GM12873 (cell line): ENCODE measurements around the gene STOX1.

Source experiments
- CTCF ChIP-seq: IDR thresholded peaks from 2 replicates; pipeline ENCODE4 v1.5.1; 2012; ENCODE audit warnings: low read depth, mild to moderate bottlenecking, moderate library complexity, low read length, control low read depth; ENCODE audit not compliant: insufficient read depth; ENCODE audit errors: missing control alignments

Gene STOX1

GRCh38 chr10:68828833-68829232 is 1.5 kb downstream of the STOX1 start:
- TF ChIP-seq CTCF, result no peak

- no peak for TF ChIP-seq CTCF
Measured at GRCh38 chr10:68829521-68829920, 2.2 kb downstream of the STOX1 start.

- no peak for TF ChIP-seq CTCF
Measured at GRCh38 chr10:68829952-68830351, 2.6 kb downstream of the STOX1 start.

- no peak for TF ChIP-seq CTCF
Measured at GRCh38 chr10:68831961-68832455, 4.7 kb downstream of the STOX1 start.

- TF ChIP-seq CTCF, result no peak
Measured at GRCh38 chr10:68832601-68833000, 5.3 kb downstream of the STOX1 start.

- no peak for TF ChIP-seq CTCF
Measured at GRCh38 chr10:68837626-68838322, 10.4 kb downstream of the STOX1 start.

- no peak for TF ChIP-seq CTCF
Measured at GRCh38 chr10:68848281-68848680, 20.9 kb downstream of the STOX1 start.
